ENCODE results near the gene GALNT10.
A peak's percentile ranks its signal among the peaks of the same experiment; 100 is the strongest.
"Not testable (repeated sequence)": the region's sequence is repeated elsewhere in the genome, so short reads cannot be mapped to it uniquely, and the experiment has no call there.

Gene GALNT10

DNA sequence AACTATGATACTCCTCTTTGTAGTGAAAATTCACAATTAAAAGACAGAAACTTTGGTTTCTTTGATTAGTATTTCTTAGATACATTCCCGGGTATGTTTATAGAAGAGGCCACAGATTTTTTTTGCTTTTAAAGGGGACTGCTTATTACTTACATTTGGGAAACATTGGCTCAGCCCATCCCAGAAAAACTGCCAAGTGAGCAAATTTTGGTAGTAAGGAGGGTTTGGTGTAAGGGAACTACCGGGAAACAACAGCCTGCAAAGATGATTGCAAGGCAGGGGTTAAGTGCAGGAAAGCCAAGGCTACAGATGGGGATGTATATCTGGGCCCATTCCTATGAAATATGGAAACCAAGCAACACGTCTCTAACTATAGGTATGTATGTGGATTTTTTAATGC lies 166.4 kb downstream of the GALNT10 start:
- DNase-seq (ENCODE audit: low read depth), result no peak

DNA sequence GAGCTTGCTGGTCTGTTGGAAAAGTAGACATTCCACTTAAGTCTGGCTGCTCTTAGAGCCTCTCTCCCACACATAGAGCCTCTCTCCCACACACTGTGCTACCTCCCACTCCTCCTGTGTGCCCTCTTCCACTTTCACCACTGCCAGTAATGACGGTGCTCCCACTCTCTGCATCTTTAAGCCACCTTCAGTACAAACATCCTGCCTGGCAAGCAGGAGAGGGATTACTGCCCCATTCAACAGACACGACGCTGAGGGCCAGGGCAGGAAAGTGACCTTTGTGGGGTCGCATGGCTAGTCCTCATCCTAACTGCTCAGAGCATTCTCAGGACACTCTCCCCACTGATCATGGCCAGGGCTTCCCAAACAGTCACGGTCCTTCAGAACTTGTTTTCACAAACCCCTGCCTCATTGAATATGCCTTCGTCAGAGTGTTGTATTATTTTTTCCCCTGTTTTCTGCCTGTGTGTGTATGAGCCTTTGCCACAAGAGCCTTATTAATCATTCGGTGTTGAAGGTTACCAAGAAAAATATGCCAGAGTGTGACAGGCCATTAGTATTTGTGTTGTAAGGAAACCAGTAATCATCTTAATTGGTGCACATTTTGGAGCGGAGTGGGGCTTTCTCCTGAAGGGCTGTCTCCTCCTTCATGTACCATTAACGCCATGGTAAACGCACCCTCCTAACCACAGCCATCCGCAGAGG lies 168.1 kb downstream of the GALNT10 start:
- no peak for DNase-seq (ENCODE audit: low read depth)

DNA sequence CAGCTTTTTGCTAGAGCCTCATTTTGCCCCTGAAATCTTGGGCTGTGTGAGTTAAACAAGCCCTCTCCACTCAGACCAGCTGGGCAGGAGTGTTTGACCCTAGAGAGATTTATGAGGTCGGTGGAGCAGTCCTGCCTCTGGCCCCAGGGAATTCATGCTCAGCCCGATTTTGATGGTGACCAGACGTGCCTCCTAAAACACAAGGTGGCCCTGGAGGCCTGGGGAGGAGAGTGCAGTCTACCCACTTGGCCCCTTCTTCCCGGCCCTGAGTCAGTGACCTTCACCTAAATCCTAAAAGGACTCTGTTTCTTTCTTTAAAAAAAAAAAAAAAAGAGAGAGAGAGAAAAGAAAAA lies 168.7 kb downstream of the GALNT10 start:
- DNase-seq (ENCODE audit: low read depth), result no peak

DNA sequence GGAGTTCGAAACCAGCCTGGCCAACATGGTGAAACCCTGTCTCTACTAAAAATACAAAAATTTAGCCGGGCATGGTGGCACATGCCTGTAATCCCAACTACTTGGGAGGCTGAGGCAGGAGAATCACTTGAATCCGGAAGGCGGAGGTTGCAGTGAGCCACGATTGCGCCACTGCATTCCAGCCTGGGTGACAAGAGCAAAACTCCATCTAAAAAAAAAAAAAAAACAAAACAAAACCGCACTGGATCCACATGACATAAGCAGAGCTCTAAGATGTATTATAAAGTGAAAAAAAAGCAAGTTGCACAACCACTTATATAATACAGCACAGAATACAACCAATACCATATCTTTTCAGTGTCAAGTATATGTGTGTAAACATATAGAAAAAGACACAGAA lies 169.7 kb downstream of the GALNT10 start:
- DNase-seq (ENCODE audit: low read depth), result not testable (repeated sequence)

GRCh38 chr5:154363411-154363810 lies 172.9 kb downstream of the GALNT10 start:
- no peak for DNase-seq (ENCODE audit: low read depth)

GRCh38 chr5:154364771-154365170 lies 174.2 kb downstream of the GALNT10 start:
- no peak for DNase-seq (ENCODE audit: low read depth)

DNA sequence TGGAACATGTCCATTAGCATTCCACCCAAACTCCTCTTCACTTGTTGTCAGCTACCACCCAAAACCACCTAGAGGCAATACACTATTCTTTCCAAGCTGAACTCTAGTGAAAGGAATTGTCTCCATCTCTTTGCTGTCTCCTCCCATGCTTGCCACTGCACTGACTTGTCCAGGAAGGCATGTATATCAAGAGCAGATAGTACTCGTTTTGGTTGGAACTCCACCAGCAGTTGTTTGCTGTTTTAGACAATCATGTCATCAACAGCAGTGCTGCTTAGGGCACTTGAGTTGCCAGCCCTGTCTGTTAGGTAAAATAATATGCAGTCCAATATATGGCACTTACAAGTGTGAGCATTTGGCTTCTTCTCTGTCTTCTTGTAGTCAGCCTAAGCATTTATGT lies 175.3 kb downstream of the GALNT10 start:
- DNase-seq (ENCODE audit: low read depth), result no peak

DNA sequence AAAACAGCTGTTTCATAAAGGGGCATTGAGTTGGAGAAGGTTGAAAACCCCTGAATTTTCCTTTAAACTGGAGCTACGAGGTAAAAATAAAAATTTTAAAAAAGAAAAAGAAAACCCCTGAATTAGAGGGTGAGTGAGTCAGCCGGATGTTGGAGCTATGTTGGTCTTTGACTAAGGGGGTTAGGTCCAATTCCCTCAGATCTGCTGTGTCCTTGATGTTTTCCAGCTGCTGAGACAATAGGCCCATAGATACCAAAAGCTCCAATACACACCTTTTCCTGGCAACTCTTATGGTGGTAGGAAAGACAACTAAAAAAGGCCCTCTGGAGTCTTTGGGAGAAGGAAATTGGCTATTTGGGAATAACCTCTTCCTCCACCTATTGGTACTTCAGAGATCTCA lies 175.8 kb downstream of the GALNT10 start:
- no peak for DNase-seq (ENCODE audit: low read depth)

DNA sequence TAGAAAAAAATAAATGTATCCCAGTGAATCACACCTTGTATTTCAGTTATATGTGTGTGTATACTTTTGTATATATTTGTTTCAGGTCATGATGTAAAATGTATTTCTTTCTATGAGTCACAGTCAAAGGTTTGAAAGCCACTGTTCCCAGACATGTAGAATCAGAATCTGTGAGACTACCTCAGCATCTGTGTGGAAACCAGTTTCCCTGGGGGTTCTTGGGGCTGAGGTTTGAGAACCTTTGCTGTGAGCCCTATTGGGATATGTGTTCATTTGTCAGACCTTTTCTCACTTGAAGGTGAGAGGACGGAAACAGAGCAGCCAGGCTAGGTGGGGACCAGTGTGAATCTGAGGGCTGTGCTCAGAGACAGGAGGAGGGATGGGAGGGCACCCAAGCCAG lies 176.6 kb downstream of the GALNT10 start:
- DNase-seq (ENCODE audit: low read depth), result no peak

GRCh38 chr5:154368041-154368800 lies 177.7 kb downstream of the GALNT10 start:
- peak; percentile 88 for DNase-seq (ENCODE audit: low read depth)

DNA sequence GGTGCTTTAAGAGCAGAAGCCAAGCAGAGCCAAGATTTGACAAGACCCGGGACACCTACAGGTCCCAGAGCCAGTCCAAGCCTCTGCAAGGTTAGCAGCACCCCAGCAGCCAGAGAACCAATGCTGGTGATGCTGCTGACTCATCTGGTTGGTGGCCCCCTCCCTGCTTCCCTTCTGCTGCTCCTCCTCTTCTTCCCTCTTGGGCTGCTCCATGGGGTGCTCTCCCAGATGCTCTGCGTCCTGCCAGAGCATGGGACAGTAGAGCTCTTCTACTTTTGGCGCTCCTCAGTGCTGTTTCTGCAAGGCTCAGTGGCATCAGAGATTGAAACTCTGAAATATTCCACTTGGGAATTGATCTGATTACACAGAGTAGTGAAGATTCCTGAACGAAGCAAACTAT lies 179.1 kb downstream of the GALNT10 start:
- no peak for DNase-seq (ENCODE audit: low read depth)

GRCh38 chr5:154370119-154370518 lies 179.6 kb downstream of the GALNT10 start:
- no peak for DNase-seq (ENCODE audit: low read depth)

DNA sequence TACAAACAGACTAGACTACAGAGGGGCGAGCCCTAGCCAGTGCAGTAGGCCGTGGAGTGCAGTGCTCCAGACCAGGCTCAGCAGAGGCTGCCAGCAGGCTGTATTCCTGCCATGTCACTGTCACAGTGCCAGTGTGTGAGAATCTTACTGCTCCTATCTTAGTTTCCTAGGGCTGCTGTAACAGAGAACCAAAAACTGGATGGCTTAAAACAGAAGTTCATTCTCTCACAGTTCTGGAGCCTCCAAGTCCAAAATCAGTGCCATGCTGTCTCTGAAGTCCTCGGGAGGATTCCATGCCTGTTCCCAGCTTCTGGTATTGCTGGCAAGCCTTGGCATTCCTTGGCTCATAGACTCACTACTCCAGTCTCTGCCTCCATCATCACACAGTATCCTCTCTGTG lies 180.3 kb downstream of the GALNT10 start:
- no peak for DNase-seq (ENCODE audit: low read depth)

DNA sequence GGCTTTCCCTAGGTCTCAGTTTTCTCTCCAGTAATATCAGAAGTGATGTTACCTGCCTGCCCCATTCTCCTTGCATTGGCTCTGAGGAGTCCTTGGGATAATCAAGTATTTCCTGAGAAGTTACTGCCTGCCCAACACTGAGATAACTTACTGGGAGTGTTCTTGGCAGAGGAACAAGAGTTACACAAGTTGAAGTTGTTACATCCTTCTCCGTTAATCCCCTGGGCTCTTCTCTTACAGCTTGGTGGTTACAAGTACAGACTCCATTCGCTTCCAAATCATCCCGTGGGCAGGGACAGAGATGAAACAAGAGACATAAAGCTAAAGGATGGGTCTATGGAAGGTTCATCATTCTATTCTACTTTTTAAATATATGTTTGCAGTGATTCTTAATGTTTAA lies 181.2 kb downstream of the GALNT10 start:
- peak; percentile 93 for DNase-seq (ENCODE audit: low read depth)

- DNase-seq (ENCODE audit: low read depth), result no peak
These were observed 182.1 kb downstream of the GALNT10 start for GRCh38 chr5:154372661-154373060.

GRCh38 chr5:154373326-154373725 lies 182.8 kb downstream of the GALNT10 start:
- DNase-seq (ENCODE audit: low read depth), result no peak

GRCh38 chr5:154373729-154374179 lies 183.2 kb downstream of the GALNT10 start:
- no peak for DNase-seq (ENCODE audit: low read depth)

DNA sequence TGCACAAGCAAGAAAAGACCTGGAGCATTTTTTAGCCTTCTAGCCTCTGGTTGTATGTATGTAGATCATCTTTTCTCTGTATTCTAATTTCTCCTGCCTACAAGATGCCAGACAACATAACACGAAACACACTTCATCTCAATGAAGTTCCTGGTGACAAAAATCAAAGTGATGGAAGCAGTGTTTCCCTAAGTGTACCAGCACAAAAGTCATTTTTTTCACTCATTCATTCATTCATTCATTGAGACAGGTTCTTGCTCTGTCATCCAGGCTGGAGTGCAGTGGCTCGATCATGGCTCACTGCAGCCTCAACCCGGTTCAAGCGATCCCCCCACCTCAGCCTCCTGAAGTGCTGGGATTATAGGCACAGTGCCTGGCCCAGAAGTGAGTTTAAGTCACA lies 183.7 kb downstream of the GALNT10 start:
- DNase-seq (ENCODE audit: low read depth), result no peak

DNA sequence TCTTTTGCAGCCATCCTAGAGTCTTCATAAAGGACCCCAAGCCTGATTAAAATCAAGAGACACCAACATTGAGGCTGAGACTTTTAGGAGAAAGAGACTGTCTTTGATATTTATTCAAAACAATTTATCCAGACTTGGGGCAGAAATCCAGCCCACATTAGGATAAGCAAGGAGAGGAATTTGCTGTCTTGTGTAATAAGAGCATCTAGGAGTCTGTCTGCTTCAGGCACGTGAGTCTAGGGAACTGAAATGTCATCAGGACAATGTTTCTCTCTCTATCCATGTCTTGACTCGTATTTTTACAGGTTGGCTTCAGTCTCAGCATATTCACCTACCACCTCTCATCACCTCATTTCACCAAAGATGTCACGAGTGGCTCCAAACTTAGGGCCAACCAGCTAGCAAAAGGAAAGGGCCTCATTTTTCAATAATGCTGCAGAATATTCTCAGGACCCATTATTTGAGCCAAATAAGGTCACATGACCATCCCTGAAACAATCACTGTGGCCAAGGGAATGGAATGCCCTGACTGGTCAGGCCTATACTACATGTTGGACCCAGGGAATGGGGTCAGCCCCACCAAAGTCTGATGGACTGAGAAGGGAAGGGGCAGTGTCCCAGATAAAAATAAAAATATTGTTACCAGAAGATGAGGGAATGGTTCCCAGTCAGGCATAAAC lies 184.9 kb downstream of the GALNT10 start:
- DNase-seq (ENCODE audit: low read depth), result no peak

DNA sequence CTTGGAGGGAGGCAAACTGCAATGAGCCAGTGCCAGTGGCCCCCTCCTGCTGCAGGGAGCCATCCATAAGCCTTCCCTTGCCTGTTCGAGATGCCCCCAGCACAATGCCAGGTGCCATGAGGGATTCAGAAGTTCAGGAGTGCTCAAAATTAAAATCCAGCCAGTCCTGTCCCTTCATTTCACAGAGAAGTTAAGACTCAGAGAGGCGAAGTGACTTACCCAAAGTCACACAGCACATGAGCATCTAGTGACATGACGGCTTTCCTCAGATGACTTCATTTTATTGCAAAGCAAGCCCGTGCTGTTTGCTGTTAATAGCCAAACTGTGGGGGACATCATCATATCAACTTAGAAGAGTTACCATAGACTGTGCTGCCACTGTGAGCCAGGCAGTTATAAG lies 185.9 kb downstream of the GALNT10 start:
- DNase-seq (ENCODE audit: low read depth), result no peak

DNA sequence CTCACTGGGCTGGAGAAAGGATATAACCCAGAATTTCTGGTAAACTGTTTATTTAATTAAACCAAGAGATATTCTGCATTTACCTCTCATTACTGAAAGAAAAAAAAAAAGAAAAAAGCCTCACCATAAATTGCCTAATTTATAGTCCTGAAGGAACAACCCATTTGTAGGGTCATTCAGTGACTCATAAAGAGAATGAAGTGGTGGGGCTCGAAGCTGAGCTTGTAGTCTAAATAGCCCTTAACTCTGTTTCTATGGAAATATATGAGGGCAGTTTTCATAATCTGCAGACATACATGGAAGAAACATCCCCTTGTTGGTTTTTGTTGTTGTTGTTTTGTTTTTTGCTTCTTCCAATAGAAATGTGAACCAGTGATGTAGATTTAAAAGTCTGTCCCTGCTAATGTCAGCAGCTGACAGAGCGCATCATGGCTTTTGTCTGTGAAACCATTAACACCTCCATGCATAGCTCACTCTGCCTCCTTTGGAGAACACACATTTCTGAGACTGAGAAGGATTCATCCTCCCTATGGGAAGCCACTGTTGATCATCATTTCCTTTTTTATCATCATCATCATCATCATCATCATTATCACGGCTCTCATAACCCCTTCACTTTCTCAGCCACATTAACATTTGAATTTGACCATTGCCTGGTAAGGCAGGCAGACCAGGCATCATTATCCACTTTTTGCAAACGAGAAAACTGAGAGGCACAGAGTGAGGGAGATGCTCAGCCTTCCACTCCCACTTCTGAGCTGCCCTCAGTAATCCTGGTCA lies 187.4 kb downstream of the GALNT10 start:
- DNase-seq (ENCODE audit: low read depth), result no peak

- no peak for DNase-seq (ENCODE audit: low read depth)
These were observed 189.7 kb downstream of the GALNT10 start for GRCh38 chr5:154380263-154380662.

Data from fibroblast of the conjunctiva (primary cell).